ENCODE data around the gene TBC1D8.
"Not testable (repeated sequence)": the region's sequence is repeated elsewhere in the genome, so short reads cannot be mapped to it uniquely, and the experiment has no call there.

The TBC1D8 gene

DNA sequence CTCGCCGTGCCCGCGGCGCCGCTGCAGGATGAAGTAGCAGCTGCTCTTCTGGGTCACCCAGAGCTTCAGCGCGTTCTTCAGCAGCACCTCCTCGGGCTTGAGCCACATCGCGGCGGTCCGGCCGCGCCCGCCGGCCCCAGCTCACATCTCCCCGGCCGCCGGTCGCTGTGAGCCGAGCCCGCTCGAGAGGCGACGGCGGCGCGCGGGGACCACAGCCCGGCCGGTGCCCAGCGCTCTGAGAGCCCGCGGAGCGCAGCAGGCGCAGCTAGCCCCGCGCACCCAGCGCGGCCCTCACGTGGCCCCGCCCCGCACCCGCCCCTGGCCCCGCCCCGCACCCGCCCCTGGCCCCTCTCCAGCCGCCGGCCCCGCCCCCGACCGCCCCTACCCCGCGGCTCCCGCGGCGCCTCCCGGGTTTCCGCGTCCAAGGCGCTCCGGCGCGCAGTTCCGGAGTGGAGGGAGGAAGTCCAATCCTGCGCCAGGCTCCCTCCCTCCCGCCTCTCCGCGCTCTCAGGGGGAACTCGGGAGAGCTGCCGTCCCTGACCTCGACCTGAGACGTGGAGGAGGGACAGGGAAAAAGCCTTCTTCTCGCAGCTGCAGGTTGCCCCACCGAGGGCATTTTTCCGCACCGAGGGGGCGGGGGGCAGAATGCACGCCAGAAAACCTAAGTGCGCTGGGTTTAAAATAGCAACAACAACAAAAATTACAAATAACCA, at the start of gene TBC1D8:
Gene TBC1D8, minus strand, starts transcription at position 237 of the 713 bp plus-strand sequence. Its CDS starts 129 bp downstream, at position 108.
- DNase-seq (ENCODE audit: low spot score): peak; percentile 88

DNA sequence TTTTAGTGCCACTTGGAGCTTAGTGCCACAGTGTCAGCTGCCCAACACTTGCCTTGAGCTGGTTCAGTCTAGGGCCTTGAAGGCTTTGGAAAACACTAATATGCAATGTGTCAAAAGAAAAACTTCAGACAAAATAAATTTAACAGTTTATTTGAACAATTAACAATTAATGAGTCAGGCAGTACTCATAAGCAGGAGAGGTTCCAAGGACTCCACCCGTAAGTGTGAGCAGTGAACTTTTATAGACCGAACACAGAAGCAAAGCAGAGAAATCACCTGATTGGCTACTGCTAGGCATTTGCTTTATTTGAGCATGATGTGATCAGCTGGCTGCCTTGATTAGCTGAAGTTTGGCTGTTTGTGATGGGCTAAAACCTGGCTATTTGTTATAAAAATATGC, 49.5 kb upstream of the TBC1D8 start:
- no peak for DNase-seq (ENCODE audit: low spot score)

DNA sequence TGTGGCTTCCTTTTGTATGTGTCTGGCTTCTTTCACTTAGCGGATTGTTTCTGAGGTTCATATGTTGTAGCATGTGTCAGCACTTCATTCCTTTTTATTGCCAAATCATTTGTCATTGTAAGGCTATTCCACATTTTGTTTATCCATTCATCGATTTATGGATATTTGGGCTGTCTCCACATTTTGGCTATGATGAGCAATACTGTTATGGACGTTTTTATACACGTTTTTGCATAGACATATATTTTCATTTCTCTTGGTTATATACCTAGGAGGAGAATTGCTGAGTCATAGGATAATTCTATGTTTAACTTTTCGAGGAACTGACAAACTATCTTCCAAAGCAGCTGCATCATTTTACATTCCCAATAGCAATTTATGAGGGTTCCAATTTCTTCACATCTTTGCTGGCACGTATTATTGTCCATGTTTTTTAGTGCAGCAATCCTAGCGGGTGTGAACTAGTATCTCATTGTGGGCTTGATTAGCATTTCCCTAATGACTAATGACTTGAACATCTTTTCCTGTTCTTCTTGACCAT, 48.1 kb upstream of the TBC1D8 start:
- DNase-seq (ENCODE audit: low spot score): no peak

DNA sequence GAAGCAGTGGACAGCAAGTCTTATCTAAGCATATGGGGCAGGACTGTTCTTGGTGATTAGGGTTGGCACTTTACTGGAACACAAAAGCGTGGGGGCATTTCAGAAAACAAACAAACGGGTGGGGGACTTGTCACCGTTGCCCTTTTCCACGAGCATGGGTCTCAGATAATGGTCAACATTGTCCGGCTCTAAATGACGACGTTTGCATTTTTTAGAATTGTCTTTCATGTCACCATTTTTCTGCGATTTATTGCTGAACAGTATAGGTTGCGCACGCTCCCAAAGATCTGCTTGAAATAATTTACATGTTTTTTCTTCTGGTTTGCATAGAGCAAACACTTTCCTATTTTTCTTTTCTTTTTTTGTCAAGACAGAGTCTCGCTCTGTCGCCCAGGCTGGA, 46.6 kb upstream of the TBC1D8 start:
- no peak for DNase-seq (ENCODE audit: low spot score)

DNA sequence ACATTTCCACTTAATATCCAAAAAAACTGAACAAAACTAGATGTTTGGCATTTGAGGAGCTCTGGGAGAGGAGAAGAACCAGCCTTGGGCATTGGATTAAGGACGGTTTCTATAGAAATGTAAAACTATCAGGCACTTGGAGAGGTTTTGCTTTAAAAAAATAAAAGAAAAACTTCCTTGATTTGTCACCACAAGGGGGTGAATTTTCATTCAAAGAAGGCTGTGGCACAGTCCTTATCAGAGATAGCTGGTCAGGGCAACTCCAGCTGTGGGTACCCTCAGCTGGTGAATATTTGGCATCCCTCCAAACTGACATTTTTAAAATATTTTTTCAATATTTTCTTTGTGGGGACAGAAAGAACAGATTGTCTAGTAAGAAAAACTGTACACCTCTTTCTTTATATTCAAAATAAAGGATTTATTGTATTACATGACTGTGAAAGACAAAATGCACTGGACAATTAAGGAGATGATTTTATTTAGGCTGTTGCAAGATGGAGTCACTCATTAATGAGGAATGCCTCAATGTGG, 46.1 kb upstream of the TBC1D8 start:
- no peak for DNase-seq (ENCODE audit: low spot score)

DNA sequence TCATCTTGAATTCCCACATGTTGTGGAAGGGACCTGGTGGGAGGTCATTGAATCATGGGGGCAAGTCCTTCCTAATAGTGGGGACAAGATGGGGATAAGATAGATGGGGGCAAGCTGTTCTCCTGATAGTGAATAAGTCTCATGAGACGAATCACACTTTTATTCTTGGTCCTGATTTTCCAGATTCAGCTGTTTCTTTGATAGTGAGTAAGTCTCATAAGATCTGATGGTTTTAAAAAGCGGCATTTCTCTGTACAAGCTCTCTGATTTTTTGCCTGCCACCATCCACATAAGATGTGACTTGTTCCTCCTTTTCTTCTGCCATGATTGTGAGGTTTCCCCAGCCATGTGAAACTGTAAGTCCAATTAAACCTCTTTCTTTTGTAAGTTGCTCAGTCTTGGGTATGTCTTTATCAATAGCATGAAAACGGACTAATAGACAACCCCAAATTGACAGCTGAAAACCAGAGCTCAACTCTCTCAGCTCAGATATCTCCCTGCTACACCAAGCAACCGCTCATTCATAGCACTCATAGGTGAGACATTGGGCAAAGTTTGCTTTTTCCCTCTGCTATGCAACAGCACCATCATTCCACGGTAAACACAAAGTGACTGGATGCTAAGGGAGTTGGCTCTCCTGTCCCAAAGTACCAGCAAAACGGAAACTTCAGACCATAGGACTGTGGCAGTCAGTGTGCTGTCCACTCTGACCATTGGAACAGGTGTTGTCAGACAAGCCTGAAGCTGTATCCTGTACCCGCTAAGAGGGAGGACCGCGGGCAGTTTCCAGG, 44.9 kb upstream of the TBC1D8 start:
- no peak for DNase-seq (ENCODE audit: low spot score)

DNA sequence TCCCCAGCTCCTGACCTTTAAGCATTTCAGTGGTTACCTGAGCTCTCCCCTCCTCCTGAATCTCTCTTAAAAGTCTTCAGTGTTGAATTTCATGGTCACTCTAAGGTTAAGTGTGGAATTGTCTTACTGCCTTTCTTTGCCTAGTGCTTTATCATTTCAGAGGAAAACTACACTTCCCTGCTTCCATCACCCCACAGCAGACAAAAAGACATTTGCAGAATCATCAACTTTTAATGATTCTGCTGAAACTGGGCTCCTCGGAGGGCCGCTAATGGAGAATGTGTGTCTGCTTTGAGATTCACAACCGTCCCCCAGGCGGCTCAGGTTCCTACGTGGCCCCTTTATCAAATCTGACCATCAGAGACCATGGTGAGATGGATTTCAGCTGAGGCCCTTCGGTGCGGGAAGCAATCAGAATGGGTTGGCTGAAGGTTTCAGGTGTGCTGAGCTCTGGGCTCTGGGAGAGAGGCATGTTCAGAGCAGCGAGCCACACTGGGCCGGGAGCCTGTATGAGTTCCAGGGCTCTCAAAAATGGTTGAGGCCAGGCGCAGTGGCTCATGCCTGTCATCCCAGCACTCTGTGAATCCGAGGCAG, 41.9 kb upstream of the TBC1D8 start:
- no peak for DNase-seq (ENCODE audit: low spot score)

DNA sequence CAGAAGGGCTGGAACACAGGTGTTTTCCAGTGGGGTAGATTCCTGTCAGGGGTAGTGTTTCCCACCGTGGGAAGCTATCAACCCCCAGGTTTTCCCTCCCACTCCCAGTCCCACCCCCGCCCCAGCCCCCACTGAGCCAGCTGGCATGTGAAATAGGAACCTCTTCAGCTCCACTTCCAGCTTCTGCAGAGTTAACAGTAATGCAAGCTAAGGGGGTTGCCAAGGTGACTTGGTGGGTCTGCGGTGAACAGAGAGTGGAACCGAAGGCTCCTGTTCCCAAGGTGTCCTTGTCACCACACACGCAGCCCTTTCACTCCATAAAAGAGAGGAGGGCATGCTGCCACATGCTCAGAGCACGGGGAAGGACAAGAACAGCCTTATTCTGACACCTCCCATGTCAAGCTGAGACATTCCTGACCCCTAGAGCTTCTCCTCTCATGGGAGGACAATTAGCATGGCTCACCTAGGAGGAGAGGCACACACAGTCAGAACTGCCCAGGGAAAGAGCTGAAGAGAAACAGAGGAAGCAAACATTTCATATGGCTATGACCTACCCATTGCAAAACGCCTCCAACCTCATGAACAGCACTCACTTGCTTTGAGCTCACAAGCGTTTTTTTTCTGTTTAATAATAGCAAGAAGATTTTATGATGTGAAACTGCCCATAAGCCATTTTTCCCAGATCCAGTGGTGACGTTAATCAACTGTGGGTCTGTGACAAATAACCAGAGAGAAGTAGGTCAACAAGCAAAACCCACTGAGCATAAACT, 39.8 kb upstream of the TBC1D8 start:
- no peak for DNase-seq (ENCODE audit: low spot score)

DNA sequence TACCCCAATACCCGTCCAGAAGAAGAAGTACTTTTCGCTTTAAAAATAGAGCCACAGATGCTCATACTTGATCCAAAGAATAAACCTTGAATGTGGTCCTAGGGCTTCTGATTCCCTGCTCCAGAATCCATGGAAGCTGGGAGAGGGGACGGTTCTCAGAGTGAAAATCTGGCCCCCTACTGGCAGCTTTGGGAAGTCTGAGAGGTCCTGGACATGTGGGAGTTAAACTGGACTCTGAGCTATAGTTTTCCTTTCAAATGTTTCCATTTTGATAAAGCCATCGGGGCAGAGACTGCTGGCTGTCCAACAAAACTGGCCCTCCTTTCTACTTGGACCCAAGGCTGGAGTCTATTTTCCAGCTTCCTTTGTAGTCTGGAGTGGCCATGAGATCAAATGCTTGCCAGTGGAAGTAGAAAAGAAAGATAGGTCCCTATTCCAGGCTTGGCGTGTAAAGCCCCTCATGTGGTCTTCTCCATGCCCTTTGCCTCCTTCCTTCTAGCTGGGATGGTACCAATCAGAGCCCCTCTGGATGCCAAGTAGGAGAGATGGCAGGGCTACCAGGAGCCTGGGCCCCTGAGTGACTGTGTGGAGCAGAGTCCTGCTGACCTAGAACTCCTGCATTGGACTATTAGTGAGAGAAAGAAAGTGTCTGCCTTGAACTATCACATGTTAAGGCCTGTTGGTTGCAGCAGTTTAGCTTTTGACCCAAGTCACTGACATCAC, 37.7 kb upstream of the TBC1D8 start:
- DNase-seq (ENCODE audit: low spot score): no peak

DNA sequence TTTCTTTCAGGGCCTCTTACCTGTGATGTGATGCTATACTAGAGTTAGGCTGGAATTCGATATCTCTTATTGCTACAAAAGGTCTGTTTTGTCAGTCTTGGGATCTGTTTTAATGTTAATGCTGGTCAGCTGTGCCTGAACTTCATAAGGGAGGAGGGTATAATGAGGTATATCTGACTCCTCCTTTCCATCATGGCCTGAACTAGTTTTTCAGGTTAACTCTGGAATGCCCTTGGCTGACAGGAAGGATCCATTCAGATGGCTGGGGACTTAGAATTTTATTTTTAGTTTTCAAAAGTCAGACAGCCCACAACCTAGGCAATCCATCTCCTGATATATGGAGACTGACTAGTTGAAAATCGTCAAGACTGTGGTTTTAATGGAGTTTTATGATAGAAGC, 35.9 kb upstream of the TBC1D8 start:
- no peak for DNase-seq (ENCODE audit: low spot score)

DNA sequence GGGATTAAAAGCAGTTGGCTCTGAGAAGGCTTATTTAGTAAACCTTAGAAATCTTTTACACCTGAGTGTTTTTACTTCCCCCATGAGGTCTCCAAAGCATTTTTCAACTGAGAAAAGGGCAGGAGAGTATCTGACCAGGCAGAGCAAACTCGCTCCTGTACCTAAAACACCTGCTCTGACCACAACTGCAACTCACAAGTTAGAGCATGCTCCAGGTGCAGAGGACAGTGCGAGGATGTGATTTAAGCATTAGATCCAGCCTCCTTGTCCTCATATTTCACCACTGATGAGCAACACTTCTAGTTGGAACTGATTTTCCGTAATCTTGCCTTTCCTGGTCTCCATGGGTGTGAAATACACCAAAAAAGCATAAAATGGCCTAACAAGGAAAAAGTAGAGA, 34.5 kb upstream of the TBC1D8 start:
- DNase-seq (ENCODE audit: low spot score): no peak

DNA sequence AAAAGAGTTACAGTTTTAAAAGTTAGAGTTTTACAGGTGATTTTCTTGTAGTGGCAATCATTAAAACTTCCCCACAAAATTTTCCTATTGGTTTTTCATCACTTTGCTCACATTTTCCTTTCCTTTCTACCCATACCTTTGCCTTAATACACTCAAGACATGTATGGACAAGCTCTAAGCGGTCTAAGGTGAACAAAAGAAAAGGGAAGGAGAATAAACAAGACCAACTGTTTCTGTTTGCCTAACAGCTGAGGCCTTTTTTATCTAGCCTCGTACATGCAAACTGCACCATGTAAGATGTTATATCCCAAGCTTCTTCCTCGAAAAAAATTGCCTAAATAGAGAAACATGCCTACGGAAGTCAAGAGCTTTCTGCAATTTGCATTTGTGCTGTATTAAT, 33.9 kb upstream of the TBC1D8 start:
- no peak for DNase-seq (ENCODE audit: low spot score)

DNA sequence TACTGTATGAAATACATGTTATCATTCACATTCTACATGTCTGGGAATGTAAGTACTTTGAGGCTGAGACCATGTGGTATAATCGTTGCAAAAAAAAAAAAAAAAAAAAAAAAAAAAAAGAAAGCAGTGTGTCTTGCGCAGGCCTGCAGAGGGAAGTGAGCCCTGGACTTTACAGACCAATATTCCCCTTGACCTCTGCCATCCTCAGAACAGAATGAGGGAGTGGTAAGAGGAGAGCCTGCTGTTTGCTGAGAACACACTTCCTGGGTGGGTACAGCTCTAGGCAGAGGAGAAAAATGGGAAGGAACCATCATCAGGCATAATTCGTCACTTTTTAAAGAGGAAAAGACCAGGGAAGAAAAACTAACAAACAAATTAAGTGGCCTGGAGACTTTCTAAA, 28.8 kb upstream of the TBC1D8 start:
- no peak for DNase-seq (ENCODE audit: low spot score)

DNA sequence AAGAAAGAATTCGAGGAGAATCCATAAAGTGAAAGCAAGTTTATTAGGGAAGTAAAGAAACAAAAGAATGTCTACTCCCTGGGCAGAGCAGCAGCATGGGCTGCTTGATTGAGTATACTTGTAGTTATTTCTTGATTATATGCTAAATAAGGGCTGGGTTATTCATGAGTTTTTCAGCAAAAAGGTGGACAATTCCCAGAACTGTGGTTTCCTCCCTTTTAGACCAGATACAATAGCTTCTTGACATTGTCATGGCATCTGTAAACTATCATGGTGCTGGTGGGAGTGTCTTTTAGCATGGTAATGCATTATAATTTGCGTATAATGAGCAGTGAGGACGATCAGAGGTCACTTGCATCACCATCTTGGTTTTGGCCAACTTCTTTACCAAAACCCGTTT, 25.6 kb upstream of the TBC1D8 start:
- DNase-seq (ENCODE audit: low spot score): no peak

DNA sequence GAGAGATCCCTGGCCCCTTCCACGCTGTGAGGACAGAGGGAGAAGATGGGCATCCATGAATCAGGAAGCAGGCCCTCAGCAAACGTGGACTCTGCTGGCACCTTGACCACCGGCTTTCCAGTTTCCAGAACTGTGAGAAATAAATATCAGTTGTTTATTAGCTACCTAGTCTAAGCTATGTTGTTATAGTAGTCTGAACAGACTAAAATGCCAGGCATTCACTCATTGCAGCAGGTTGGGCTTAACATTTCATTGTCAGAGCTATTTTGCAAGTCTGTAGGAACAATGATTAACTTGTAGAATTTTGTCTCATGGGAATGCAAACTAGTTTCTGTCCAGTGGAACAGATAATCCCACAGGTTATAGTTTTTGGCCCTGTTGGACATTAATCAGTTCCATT, 24.8 kb upstream of the TBC1D8 start:
- no peak for DNase-seq (ENCODE audit: low spot score)

DNA sequence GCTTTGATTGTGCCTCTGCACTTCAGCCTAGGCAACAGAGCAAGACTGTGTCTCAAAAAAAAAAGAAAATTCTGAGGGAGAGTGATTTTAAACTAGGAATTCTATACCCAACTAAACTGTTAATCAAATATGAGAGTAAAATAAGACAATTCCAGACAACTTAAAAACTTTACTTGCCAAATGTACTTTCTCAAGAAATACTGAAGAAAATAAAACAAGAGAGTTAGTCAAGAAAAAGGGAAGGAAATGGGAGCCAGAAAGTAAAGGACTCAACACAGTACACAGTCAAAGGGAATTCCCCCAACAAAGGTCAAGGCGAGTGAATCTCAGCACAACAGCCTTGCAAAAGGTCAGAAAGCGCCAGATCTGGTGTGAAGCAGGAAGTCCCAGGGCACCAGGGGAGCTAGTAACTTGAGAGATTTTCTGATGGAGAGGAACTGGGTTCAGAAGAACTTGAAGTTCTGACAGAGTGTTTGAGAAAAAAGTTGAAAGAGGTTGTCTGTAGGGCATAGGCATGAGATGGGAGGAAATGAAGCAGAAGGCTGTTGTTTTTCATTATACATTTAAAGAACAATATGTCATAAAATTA, 22.6 kb upstream of the TBC1D8 start:
- DNase-seq (ENCODE audit: low spot score): no peak

DNA sequence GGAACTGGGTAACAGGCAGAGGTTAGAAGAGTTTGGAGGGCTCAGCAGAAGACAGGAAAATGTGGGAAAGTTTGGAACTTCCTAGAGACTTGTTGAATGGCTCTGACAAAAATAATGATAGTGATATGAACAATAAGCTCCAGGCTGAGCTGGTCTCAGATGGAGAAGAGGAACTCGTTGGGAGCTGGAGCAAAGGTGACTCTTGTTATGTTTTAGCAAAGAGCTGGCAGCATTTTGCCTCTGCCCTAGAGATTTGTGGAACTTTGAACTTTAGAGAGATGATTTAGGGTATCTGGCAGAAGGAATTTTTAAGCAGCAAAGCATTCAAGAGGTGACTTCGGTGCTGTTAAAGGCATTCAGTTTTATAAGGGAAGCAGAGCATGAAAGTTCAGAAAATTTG, 18.6 kb upstream of the TBC1D8 start:
- DNase-seq (ENCODE audit: low spot score): not testable (repeated sequence)

DNA sequence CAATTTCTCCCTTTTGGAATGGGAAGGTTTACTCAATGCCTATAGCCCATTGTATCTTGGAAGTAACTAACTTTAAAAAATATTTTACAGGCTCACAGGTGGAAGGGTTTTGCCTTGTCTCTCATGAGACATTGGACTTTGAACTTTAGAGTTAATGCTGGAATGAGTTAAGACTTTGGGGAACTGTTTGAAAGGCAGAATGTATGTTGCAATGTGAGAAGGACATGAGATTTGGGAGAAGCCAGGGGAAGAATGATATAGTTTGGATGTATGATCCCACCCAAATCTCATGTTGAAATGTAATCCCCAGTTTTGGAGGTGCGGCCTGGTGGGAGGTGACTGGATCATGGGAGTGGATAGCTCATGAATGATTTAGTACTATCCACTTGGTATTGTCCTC, 17.5 kb upstream of the TBC1D8 start:
- DNase-seq (ENCODE audit: low spot score): no peak

DNA sequence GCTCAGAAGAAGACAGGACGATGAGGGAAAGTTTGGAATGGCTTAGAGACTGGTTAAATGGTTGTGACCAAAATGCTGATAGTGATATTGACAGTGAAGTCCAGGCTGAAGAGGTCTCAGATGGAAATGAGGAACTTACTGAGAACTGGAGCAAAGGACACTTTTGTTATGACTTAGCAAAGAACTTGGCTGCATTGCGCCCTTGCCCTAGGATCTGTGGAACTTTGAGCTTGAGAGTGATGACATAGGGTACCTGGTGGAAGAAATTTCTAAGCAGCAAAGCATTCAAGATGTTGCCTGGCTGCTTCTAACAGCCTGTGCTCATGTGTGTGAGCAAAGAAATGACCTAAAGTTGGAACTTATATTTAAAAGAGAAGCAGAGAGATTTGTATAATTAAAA, 16.4 kb upstream of the TBC1D8 start:
- DNase-seq (ENCODE audit: low spot score): not testable (repeated sequence)

DNA sequence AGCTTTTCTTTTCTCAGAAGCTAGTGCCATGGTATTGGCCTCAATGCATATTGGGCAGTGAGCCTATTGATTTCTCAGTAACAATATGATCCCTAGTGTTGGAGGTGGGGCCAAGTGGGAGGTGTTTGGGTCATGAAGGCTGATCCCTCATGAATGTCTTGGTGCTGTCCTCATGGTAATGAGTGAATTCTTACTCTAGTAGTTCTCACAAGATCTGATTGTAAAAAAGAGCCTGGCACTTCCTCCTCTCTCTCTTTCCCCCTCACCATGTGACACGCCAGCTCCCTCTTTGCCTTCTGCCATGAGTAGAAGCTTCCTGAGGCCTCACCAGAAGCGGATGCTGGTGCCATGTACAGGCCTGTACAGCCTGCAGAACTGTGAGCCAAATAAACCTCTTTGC, 12.8 kb upstream of the TBC1D8 start:
- DNase-seq (ENCODE audit: low spot score): no peak

All from germinal center (tissue), 1 donor.